ENCODE measurements around the gene SMCO2. TPM values are rescaled to one million over a fixed set of nuclear protein-coding genes. Genes with fewer than 3 reads are reported as not detected.

The SMCO2 gene
- total and polyA plus RNA-seq, 2 of the 13 experiments (the other 11 are each of a cell fraction or from before 2014, with no cell fraction given), result 0.15 TPM; not detected in 1

- CTCF ChIA-PET (ENCODE audit: low intra/inter-chr PET ratio, low total read pairs), result no interaction called here
- no peak overlapping the region for H3K4me3 ChIP-seq (replicated peaks in 1 of 3; ENCODE audit: insufficient read depth in 1 of 3, low read depth in 2 of 3, low read length in 3 of 3)
- peaks cover 0 to 6% of the 10 kb centered on the region in 2 experiments; a peak in 1 of 5 replicates for H3K27me3 ChIP-seq (ENCODE audit: control insufficient read depth in 1 of 2, insufficient read depth in 2 of 2, low read length in 2 of 2)
- POLR2A ChIA-PET, result no interaction called here
- no peak for DNase-seq (ENCODE audit: low spot score)
- intact Hi-C loops (cut with micrococcal nuclease; ENCODE audit: unreplicated experiment) (no loop called here), in situ Hi-C loops (cut with HindIII; ENCODE audit: extremely low pct_ligation_motif_present, low pct_unique_long_range_greater_than_20kb) (no loop called here)
- no peaks in the 10 kb centered on the region for H3K79me2 ChIP-seq (ENCODE audit: insufficient read depth, low read length)
- FAIRE-seq, result no peak
- ATAC-seq, result no peak
- no peak overlapping the region for H3K27ac ChIP-seq (ENCODE audit: extremely low read length, insufficient read depth, low read length)
- no peaks in the 10 kb centered on the region for H3K36me3 ChIP-seq (replicated peaks in 1 of 2; ENCODE audit: control insufficient read depth in 1 of 2, insufficient read depth in 2 of 2, low read length in 2 of 2)
- no peak overlapping the region for H3K9ac ChIP-seq (ENCODE audit: insufficient read depth, low read depth, low read length)
- no TSS peak for BruUV-seq (replicated peaks)
- no peak overlapping the region for H2AFZ ChIP-seq (ENCODE audit: low read length)
- peaks cover 15% of the 10 kb centered on the region for H3K4me1 ChIP-seq (ENCODE audit: insufficient read depth, low read length)
- no peaks in the 10 kb centered on the region for H3K9me3 ChIP-seq (ENCODE audit: low read length)
- 32% methylated on average over 4 of the region's 4 CpGs for WGBS (ENCODE audit: low lambda C conversion rate)
- no peaks in the 10 kb centered on the region for H4K20me1 ChIP-seq (ENCODE audit: insufficient read depth, low read length)
- H3K4me2 ChIP-seq (ENCODE audit: low read depth, low read length), result no peak overlapping the region
- TF ChIP-seq BRF2 (CRISPR knock-in tag; IDR thresholded peaks at IDR 0.05) (no peak), MYNN (CRISPR knock-in tag; IDR thresholded peaks at IDR 0.05; ENCODE audit: low read depth) (no peak), ZNF18 (CRISPR knock-in tag; IDR thresholded peaks at IDR 0.05; ENCODE audit: insufficient replicate concordance) (no peak), RNF219 (CRISPR knock-in tag; IDR thresholded peaks at IDR 0.05) (no peak), ZNF333 (CRISPR knock-in tag; IDR thresholded peaks at IDR 0.05; ENCODE audit: borderline replicate concordance) (no peak), SOX5 (CRISPR knock-in tag; IDR thresholded peaks at IDR 0.05; ENCODE audit: borderline replicate concordance) (no peak), ATF5 (CRISPR knock-in tag; IDR thresholded peaks at IDR 0.05; ENCODE audit: low read depth) (no peak), ZNF260 (CRISPR knock-in tag; IDR thresholded peaks at IDR 0.05; ENCODE audit: borderline replicate concordance, low read depth) (no peak), SP1 (IDR thresholded peaks at IDR 0.05) (no peak), SP1 (CRISPR knock-in tag; IDR thresholded peaks at IDR 0.05) (no peak), KAT2B (IDR thresholded peaks at IDR 0.05; ENCODE audit: borderline replicate concordance, low read depth, low read length) (no peak), ZNF160 (CRISPR knock-in tag; IDR thresholded peaks at IDR 0.05) (no peak), JDP2 (CRISPR knock-in tag; IDR thresholded peaks at IDR 0.05; ENCODE audit: borderline replicate concordance) (no peak), KAT7 (CRISPR knock-in tag; IDR thresholded peaks at IDR 0.05; ENCODE audit: borderline replicate concordance) (no peak), PRDM10 (CRISPR knock-in tag; IDR thresholded peaks at IDR 0.05; ENCODE audit: low read depth) (no peak)
Observed at GRCh38 chr12:27516625-27517024, 70.1 kb downstream of the SMCO2 start.

Measured in HepG2 (cell line).